ENCODE measurements around the gene ARHGAP1. TPM values are rescaled to one million over a fixed set of nuclear protein-coding genes. Genes with fewer than 3 reads are reported as not detected.

ARHGAP1 gene
- total RNA-seq, 1 experiment from 2014 or later: 16.1 TPM

DNA sequence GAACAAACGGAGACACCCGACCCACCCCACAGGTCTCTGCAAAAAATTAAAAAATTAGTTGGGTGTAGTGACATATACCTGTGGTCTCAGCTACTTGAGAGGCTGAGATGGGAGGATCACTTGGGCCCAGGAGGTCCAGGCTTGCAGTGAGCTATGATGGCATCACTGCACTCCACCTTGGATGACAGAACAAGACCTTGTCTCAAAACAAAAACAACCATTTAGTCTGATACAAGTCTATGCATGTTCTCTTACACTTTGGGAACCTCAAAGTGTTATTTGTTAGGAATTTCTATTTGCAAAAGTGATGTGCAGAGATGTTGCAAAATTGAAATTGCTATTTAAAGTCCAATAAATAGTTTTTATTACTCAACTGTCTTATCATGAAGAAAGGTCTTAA lies 68.7 kb downstream of the ARHGAP1 start:
- ChIA-PET POLR2A (ENCODE audit: unreplicated experiment) (no interaction called here), CTCF (no interaction called here)
- H3K36me3 ChIP-seq (ENCODE audit: low read depth, low read length): peaks cover 4% of the 10 kb centered on the region; the same call in 1 of the 2 replicates
- TF ChIP-seq EZH2phosphoT487 (IDR thresholded peaks at IDR 0.05; ENCODE audit: borderline replicate concordance, low read length) (no peak), EZH2 (IDR thresholded peaks at IDR 0.05; ENCODE audit: low read length, unreplicated experiment) (no peak)
- TF ChIP-seq, protein P1, sequence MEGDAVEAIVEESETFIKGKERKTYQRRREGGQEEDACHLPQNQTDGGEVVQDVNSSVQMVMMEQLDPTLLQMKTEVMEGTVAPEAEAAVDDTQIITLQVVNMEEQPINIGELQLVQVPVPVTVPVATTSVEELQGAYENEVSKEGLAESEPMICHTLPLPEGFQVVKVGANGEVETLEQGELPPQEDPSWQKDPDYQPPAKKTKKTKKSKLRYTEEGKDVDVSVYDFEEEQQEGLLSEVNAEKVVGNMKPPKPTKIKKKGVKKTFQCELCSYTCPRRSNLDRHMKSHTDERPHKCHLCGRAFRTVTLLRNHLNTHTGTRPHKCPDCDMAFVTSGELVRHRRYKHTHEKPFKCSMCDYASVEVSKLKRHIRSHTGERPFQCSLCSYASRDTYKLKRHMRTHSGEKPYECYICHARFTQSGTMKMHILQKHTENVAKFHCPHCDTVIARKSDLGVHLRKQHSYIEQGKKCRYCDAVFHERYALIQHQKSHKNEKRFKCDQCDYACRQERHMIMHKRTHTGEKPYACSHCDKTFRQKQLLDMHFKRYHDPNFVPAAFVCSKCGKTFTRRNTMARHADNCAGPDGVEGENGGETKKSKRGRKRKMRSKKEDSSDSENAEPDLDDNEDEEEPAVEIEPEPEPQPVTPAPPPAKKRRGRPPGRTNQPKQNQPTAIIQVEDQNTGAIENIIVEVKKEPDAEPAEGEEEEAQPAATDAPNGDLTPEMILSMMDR (conservative IDR thresholded peaks at IDR 0.05; ENCODE audit: low read depth, low read length): no peak
- no peaks in the 10 kb centered on the region for H3K27me3 ChIP-seq (ENCODE audit: low read length)
- no peak overlapping the region for H2AFZ ChIP-seq (ENCODE audit: low read length)
- H3K79me2 ChIP-seq (ENCODE audit: low read length): no peaks in the 10 kb centered on the region
- ATAC-seq (no peak), DNase-seq (no peak)
- no peak overlapping the region for H3K9ac ChIP-seq (ENCODE audit: low read length)
- H3K9me2 ChIP-seq (replicated peaks; ENCODE audit: low read length): no peaks in the 10 kb centered on the region
- H4K20me1 ChIP-seq (ENCODE audit: low read length): no peaks in the 10 kb centered on the region
- no peak overlapping the region for H3K4me3 ChIP-seq (ENCODE audit: low read length)
- intact Hi-C loops (cut with micrococcal nuclease): no loop called here
- H3F3A ChIP-seq (ENCODE audit: low read length, unreplicated experiment): no peaks in the 10 kb centered on the region
- no peaks in the 10 kb centered on the region for H3K9me3 ChIP-seq (ENCODE audit: low read length)
- H3K4me2 ChIP-seq (ENCODE audit: low read length): no peak overlapping the region
- H3K27ac ChIP-seq (ENCODE audit: low read length): no peak overlapping the region
- no peaks in the 10 kb centered on the region for H3K4me1 ChIP-seq (ENCODE audit: insufficient read depth, low read length)
- BruUV-seq (replicated peaks): no TSS peak

DNA sequence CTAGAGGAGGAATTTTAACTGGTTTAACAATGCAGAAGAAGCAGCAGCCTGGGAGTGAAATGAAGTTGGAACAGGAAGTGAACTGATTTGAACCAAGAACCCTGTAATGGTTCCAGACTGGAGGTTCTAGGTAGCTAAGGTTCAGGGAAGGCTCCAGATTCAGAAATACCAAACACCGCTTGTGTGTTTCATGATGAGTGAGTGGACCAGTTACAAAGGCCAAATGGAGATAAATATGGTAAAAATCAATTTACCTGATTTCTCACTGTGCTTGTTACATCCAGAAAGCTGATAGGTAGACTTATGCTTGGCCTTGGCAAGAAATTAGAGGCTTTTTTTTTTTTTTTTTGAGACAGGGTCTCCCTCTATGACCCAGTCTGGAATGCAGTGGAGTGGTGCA lies 70.2 kb downstream of the ARHGAP1 start:
- no peaks in the 10 kb centered on the region for H3K9me3 ChIP-seq (ENCODE audit: low read length)
- ATAC-seq: no peak
- no peak for DNase-seq
- H3K36me3 ChIP-seq (ENCODE audit: low read depth, low read length): peaks cover 4% of the 10 kb centered on the region; the same call in 1 of the 2 replicates
- H4K20me1 ChIP-seq (ENCODE audit: low read length): no peaks in the 10 kb centered on the region
- intact Hi-C loops (cut with micrococcal nuclease): no loop called here
- H3K4me1 ChIP-seq (ENCODE audit: insufficient read depth, low read length): no peaks in the 10 kb centered on the region
- H3F3A ChIP-seq (ENCODE audit: low read length, unreplicated experiment): no peaks in the 10 kb centered on the region
- ChIA-PET CTCF (interaction anchor here (0.5 kb wide), 1 partner anchor 107 kb away, joined by 3 read pairs; no protein-coding TSS in a partner anchor), POLR2A (ENCODE audit: unreplicated experiment) (interaction anchor here (0.5 kb wide), 1 partner anchor 12 kb away, joined by 11 read pairs; no protein-coding TSS in a partner anchor)
- H3K79me2 ChIP-seq (ENCODE audit: low read length): no peaks in the 10 kb centered on the region
- no peak overlapping the region for H3K9ac ChIP-seq (ENCODE audit: low read length)
- no peak overlapping the region for H3K4me2 ChIP-seq (ENCODE audit: low read length)
- TF ChIP-seq, protein P1 (conservative IDR thresholded peaks at IDR 0.05; ENCODE audit: low read depth, low read length): no peak
- no peak for TF ChIP-seq EZH2phosphoT487 (IDR thresholded peaks at IDR 0.05; ENCODE audit: borderline replicate concordance, low read length)
- no peak for TF ChIP-seq EZH2 (IDR thresholded peaks at IDR 0.05; ENCODE audit: low read length, unreplicated experiment)
- BruUV-seq (replicated peaks): no TSS peak
- no peak overlapping the region for H3K27ac ChIP-seq (ENCODE audit: low read length)
- H3K4me3 ChIP-seq (ENCODE audit: low read length): no peak overlapping the region
- no peak overlapping the region for H2AFZ ChIP-seq (ENCODE audit: low read length)
- H3K9me2 ChIP-seq (replicated peaks; ENCODE audit: low read length): no peaks in the 10 kb centered on the region
- no peaks in the 10 kb centered on the region for H3K27me3 ChIP-seq (ENCODE audit: low read length)

DNA sequence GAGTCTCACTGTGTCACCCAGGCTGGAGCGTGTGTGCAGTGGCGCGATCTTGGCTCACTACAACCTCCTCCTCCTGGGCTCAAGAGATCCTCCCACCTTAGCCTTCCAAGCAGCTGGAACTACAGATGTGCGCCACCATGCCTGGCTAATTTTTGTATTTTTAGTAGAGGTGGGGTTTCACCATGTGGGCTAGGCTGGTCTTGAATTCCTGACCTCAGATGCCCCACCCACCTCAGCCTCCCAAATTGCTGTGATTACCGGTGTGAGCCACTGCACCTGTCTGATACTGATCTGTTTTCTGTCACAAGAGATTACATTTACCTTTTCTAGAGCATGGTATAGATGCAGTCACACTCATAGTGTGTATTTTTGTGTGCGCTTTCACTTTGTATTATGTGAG lies 71.5 kb downstream of the ARHGAP1 start:
- CTCF ChIA-PET: no interaction called here

More for the DNA sequence above, 71.5 kb downstream of the ARHGAP1 start:
- H3K9me2 ChIP-seq (replicated peaks; ENCODE audit: low read length): no peaks in the 10 kb centered on the region
- H3K4me2 ChIP-seq (ENCODE audit: low read length): no peak overlapping the region
- H3K27me3 ChIP-seq (ENCODE audit: low read length): no peaks in the 10 kb centered on the region
- no peak overlapping the region for H3K9ac ChIP-seq (ENCODE audit: low read length)
- TF ChIP-seq EZH2phosphoT487 (IDR thresholded peaks at IDR 0.05; ENCODE audit: borderline replicate concordance, low read length): no peak
- no peak for TF ChIP-seq EZH2 (IDR thresholded peaks at IDR 0.05; ENCODE audit: low read length, unreplicated experiment)
- TF ChIP-seq, protein P1 (conservative IDR thresholded peaks at IDR 0.05; ENCODE audit: low read depth, low read length): no peak
- no peak overlapping the region for H3K27ac ChIP-seq (ENCODE audit: low read length)
- POLR2A ChIA-PET (ENCODE audit: unreplicated experiment): interaction anchor here (0.7 kb wide), 1 partner anchor 1448 kb away, joined by 4 read pairs; no protein-coding TSS in a partner anchor
- no peaks in the 10 kb centered on the region for H3F3A ChIP-seq (ENCODE audit: low read length, unreplicated experiment)
- H4K20me1 ChIP-seq (ENCODE audit: low read length): no peaks in the 10 kb centered on the region
- peaks cover 4% of the 10 kb centered on the region; the same call in 1 of the 2 replicates for H3K36me3 ChIP-seq (ENCODE audit: low read depth, low read length)
- H3K79me2 ChIP-seq (ENCODE audit: low read length): peaks cover 4% of the 10 kb centered on the region; the same call in 1 of the 2 replicates
- ATAC-seq (no peak), DNase-seq (no peak)
- no peaks in the 10 kb centered on the region for H3K9me3 ChIP-seq (ENCODE audit: low read length)
- intact Hi-C loops (cut with micrococcal nuclease): no loop called here
- BruUV-seq (replicated peaks): no TSS peak
- H2AFZ ChIP-seq (ENCODE audit: low read length): no peak overlapping the region
- no peaks in the 10 kb centered on the region for H3K4me1 ChIP-seq (ENCODE audit: insufficient read depth, low read length)
- H3K4me3 ChIP-seq (ENCODE audit: low read length): no peak overlapping the region

Data from PC-3 (cell line).